Epidermal melanocyte (primary cell): Measurements from ENCODE around the gene LCN1.
A peak's percentile ranks its signal among the peaks of the same experiment; 100 is the strongest.
"Not testable (repeated sequence)": the region's sequence is repeated elsewhere in the genome, so short reads cannot be mapped to it uniquely, and the experiment has no call there.

Experiments
- DNase-seq: peaks from one replicate; pipeline ENCODE4 v3.0.0; 2011; ENCODE audit warnings: low spot score; ENCODE audit not compliant: insufficient read length

LCN1 gene

DNA sequence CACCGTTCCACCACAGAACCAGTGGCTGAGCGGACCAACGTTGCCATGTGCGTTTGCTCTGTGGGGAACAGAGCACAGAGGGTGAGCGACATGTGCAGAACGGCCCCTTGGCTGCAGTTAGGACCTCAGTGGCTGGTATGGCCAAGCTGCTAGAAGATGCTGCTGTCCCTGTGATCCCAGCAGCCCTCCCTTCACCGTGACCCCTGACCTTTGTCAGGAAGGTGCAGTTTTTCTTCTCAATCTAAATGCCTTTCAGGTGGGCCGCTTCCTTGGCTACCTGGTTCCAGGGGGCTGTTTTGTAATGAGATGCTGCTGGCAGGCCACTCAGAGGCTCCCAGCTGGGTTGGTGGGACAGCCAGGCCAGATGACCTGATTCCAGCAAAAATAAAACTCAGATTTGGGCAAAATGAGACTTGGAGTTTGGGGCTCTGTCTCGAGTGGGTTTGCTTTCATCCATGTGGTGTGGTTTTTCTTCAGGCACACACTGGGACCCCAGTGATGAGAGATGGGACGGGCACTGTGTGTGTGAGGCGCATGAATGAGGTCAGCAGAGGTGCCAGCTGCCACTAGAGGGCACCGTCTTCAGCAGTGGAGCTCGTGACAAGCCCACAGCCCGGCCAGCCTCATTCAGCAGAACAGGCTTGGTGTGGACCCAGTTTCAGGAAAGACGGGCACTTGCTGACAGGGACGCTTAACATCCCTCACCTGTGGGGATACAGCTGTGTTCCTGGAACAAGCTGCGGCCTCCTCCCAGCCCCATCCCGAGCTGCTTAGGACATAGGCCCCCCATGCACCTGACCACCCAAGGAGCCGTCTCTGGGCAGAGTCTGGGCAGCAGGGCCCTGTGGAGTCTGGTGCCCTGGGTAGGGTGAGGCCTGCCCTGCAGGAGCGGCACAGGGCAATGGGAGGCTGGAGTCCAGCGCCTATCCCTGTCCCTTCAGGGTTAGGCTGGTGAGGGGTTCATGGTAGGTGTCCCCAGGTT lies 16.7 kb upstream of the LCN1 start:
- peak; percentile 68 for DNase-seq

DNA sequence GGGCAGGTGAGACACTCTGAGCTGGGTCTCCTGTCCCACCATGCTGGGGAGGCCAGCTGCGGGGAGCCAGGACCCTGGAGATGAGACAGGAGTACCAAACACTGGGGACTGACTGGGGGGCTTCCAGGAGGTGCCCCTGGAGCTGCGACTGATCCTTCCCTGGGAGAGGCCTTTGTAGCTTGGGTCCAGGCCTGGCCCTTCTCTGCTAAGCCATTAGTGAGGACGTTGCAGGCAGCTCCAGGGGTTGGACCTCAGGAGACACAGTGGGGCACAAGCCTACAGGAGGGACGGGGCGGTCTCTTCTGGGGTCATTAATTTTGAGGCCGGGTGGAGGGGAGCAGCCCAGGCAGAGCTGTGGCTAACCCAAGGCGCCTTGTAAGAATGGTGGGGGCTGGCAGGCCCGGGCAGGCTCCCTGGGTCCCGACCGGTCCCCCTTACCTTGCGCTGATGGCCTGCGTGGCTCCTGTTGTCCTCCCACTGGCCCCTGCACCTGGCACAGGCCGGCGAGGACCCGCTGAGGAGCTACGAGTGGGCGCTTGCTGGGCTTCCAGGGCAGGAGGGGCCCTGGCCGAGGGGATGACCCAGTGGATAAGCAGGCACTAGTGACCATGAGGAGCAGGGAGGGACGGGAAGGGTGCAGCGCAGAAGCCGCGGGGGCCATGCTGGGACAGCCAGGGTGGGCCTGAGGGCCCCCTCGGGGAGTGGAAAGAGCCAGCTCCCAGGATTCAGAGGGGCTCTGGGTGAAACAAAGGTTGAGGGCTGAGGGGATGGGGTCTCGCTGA lies 15.6 kb upstream of the LCN1 start:
- DNase-seq, result no peak

DNA sequence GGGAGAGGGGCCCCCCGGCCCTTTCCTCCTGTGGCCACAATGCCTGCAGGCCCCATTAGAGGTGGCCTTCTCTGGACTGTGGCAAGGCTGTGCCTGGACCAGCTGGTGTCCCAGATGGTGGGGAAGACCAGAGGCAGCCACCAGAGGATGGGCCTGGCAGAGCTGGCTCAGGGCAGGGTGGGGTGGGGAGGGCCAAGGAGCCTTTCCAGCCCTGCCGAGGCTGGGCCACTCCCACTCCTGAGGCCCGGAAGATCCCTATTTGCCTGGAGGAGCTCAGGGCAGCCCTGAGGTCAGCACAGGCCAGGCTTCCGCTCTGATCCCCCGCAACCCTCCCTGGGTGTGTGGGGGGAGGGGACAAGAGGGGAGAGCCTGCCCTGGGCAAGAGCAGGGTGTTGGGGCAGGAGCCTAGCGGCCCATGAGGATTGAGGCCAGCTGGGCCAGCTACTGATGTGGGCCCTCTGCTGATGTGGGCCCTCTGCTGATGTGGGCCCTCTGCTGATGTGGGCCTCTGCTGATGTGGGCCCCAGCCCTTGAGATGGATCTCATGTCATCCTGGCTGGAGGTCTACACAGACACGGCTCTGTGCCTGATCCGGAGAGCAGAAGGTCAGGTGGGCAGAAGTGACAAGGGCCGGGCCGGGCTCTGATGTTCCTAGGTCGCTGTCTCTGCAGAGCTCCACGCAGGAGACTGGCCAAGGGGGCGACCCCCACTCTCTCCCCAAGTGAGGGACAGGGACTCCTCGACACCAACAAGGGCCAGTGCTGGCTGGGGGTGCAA lies 14.7 kb upstream of the LCN1 start:
- DNase-seq, result no peak

DNA sequence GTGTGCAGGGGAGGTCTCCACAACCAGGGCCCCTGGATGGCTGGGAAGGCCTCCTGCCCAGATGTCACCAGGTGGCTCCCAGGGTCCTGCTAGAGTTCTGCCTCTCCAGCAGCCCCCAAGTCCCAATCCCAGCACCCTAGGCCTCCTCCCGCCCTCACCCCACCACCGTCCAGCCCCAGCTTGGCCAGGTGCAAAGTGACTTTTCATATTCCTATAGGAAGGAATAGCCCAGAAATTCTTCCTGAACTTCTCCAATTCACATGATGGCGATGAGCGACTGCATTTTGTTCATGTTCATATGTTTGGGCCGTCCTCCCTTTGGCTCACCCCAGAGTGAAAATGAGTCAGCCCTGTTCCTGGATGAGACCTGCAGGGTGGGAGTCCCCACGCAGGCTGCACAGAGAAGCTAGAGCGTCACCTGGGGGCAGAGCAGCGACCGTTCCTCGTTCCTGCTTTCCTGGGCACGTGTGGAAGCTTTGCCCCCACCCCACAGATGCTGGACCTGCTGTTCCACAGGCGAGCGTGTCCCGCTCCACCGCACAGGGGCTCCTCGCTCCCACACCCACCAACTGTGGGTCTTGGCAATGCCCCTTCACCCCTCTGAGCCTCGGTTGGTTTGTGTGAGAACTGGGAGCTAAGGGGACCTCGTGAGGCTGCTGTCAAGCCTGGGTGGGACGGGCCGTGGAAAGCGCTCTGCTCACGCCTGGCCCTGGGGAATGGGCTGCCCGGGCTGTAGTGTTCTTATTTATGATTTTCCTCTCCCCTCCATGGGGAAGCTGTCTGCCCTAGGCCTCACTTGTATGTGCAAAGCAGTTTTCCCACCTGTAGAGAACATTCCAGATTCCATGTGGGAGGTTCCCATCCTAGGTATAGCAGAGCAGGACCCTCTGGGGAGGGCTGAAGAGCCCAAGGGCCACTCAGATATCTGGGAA lies 13.9 kb upstream of the LCN1 start:
- no peak for DNase-seq

DNA sequence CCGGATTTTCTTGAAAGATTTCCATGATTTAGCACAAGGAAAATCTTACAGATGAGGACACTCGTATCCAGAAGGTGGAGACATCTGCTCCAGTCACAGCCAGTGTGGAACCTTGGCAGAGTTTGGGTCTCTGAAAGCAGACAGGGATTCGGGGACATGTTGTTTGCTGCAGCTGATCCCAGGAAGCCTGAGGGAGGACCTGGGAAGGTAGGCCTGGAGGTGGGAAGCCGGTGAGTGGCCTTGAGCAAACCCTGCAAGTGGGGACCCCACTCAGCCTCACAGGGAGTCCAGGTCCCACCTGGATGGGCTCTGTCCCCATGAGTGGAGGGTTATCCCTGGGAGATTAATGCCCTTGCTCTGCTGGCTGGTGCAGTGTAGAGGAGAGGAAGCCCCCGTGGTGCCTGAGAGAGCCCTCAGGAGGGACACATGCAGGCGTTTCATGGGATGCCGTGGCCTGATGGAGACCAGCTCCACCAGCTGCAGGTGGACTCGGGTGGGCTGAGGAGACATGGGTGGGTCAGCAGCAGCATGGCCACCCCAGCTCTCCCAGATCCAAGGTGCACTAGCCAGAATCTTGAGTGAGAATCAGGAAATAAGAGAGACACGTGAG lies 12.9 kb upstream of the LCN1 start:
- DNase-seq, result no peak

DNA sequence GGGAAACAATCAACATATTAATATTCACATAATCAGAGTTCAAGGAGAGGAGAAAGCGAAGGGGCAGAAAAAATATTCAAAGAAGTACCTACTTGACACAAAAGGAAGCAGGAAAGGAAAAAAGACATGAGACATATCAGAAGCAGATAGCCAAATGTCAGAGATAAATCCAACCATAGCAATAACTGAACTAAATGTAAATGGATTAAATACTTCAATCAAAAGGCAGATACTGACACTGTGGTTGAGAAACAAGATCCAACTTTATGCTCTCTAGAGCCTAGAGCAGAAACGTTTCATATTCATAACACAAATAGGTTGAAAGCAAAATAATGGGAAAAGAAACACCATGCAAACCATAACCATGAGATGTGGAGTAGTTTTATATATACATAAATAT lies 11.8 kb upstream of the LCN1 start:
- no peak for DNase-seq

DNA sequence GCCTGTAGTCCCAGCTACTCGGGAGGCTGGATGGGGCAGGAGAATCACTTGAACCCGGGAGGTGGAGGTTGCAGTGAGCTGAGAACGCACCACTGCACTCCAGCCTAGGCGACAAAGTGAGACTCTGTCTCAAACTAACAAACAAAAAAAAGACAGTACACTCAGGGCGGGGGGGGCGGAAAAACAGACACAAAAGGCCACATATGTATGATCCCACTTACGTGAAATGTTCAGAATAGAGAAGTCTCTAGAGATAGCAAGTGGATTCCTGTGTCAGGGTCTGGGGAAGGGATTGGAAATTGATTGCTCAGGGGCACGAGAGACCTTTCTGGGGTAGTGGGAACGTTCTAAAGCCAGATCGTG lies 9.0 kb upstream of the LCN1 start:
- DNase-seq, result no peak

DNA sequence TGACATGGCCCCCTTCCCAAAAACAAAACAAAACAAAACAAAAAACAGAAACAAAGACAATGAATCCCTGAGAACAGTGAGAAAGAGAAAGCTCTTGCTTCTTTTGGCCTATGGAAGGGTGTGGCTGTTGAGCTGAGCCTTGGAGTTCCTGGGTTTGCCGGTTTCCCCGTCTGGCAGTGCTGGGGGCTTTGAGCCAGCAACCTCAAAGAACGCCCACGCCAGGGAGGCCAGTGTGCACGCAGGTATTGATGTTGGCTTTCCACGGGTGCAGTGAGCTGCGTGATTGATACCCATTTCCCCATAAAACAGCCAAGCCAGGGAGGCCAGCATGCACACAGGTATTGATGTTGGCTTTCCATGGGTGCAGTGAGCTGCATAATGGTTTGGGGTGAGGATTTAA lies 8.3 kb upstream of the LCN1 start:
- DNase-seq, result no peak

DNA sequence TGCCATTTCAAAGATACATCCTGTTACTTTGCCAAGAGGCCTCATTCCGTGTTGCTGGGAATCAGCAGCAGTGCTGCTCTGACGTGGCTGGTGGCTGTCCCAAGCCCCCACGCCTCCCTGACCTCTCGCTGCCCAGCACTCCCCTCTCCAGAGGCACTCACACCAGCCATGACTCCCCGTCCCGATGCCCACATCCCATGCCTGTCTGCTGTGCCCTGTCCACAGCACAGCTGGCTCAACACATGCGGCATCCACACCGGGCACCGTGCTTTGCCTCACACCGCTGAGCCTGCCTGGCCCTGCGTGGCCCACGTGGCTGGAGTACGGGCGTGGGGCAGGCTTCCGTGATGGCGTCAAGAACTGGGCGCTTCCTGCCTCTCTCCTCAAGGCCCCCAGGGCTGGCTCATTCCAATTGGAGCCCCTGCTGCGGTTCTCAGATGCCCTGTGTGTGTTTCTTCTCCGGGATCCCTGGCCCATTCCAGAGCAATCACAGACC lies 7.8 kb upstream of the LCN1 start:
- no peak for DNase-seq

DNA sequence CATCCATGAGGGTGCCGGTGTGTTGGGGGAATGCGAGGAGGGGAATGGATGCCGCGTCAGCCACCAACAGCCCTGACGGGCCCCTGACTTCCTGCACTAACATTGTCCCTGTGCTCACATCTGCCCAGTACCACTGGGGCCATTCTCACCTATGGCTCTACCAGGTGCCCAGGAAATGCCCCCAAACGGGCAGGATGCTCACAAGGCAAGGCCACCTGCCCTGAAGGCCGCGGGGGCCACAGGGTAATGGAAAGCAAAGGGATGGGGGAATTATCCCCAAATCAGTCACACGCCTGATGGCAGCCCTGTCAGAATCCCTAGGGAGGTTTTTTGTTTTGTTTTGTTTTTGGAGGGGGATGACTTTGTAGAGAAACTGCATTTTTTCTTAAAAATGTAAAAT lies 7.3 kb upstream of the LCN1 start:
- DNase-seq, result not testable (repeated sequence)

DNA sequence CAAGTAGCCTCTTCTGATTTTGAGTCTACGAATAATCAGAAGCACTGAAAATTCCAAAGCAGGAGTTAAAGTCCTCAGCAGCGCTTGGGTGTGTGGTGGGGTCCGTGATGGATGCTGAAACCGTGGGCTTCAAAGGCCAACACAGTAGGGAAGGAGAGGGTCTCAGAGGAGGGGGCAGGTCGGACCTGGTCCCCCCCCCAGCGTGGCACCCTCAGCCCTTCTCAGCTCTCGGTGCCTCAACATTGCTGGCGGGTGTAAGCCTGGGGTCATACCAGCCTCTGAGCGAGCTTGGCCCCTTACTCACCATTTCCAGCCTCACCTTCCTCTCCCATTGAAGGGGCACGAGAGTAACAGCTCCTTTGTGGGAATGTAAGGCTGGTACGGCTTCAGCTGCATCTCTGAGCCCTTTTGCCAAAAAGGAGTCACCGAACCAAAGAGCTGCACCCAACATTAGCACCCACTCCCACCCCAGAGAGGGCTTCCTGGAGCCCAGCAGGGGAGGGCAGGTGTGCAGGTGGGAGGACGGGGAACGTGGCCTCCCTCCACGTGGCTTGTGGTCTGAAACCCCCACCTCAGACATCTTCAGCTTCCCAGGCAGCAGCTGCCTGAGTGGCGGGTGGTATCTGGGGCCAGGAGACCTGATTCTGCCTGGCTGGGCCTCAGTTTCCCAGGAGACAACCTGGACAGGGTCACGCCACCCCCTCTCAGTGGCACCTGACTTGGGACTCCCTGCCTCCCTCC lies 6.7 kb upstream of the LCN1 start:
- DNase-seq, result no peak

DNA sequence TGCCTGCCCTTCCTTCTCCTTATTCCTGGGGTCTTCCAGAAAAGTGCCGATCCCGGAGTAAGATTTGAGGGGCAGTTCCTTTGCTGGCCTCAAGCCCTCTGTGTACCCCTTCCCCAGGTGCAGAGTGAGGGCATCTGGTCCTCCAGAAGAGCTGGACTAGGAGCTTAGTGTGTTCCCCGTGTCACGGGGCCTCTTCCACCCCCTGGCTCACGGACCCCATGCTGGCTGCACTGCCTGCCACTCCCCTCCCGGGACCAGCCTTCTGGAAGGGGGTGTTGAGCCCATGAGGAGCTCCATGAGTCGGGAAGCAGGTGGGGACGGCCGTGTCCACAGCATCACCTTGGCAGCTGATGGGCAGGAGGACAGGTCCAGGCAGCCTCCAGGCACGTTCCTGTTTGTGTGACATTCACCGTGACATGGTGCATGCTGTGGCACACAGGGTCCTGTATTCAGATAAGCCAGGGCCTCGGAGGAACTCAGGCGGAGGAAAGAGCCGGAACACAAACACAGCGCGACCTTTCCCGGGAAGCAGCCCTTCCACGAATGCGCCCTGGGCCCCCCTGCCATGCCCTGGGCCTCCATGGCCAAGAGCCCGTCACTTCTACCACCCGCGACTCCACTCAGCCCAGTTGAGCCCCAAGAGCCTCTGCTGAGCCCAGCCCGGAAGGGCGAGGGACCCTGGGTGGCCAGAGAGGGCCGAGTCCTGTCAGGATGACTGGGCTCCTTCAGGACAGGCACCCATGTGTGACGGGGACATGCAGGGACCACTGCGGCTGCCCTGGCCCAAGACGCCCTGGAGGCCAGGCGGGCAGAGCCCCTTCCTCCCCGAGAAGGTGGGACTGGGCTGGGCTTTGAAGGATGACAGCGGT lies 5.9 kb upstream of the LCN1 start:
- no peak for DNase-seq

DNA sequence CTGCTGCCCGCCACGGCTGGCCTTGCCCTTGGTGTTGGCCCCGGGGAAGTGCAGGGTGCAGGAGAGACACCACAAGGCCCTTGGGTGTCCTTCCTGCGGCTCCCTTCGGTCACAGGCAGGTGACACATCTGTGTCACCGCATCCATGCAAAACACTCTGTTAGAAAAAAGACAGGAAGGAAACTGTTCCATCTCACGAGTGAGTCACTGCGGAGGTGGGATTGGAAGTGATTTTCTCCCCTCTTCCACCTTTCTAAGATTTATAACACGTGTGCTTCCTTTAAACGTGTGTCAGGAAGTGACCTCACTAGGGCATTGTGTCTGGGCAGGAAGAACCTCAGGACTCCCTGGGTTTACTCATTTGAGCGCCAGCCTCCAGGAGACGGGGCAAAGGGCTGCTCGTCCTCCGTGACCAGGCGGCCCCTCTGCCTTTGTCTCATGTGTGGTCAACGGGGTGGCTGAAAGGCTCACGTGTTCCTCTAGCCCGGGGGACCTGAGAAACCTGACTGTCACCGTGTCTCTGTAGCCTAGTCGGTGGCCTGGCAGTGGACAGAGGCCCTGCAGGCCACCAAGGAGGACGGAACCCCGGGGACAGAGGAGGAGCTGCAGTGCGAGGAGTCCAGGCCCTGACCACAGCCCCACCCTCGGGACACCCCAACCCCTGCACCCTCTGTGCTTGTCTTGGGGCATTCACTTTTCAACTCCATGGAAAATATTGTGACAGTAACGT lies 4.9 kb upstream of the LCN1 start:
- no peak for DNase-seq

DNA sequence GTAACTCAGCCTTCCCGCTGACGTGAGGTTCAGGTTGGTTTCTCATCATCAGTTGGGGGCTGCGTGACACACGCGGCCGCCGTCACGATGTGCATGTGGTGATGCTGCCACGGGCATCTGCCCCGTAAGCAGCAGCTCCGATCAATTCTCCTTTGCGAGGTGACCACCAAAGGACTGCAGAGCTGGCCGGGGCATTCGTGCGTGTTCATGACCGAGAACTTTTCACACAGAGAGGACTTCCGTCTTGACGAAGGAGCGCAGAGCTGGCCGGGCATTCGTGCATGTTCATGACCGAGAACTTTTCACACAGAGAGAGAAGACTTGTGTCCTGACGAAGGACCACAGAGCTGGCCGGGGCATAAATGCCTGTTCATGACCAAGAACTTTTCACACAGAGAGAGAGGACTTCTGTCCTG lies 3.8 kb upstream of the LCN1 start:
- no peak for DNase-seq

DNA sequence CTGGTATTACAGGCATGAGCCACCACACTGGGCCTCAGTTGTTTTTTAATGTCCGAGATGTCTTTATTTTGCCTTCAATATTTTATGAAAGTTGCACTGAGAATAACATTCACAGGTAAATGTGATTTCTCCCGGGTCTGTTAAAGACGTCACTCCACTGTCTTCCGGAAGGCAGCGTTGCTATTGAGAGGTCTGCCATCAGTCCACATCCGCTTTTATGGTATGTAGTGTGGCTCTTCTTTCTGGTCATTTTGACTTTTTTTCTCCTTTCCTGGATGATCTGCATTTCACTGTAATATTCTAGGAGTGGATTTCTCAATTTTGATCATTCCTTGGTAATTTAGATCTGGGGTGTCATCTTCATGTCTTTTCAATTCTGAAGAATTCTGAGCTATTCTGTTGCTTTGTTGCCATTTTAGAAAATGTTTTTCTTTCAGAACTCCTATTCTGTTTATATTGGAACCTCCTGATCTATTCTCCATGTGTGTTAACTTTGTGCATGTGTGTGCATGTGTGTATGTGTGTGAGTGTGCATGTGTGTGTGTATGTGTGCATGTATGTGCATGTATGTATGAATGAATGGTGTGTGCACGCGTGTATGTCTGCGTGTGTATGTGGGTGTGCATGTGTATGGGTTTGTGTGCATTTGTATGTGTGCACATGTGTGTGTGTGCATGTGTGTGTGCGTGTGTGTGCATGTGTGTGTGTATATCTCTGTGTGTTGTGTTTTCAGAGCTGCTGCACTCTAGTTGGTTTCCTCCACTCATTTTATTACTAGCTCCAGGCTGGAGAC lies 1.9 kb upstream of the LCN1 start:
- DNase-seq, result no peak

DNA sequence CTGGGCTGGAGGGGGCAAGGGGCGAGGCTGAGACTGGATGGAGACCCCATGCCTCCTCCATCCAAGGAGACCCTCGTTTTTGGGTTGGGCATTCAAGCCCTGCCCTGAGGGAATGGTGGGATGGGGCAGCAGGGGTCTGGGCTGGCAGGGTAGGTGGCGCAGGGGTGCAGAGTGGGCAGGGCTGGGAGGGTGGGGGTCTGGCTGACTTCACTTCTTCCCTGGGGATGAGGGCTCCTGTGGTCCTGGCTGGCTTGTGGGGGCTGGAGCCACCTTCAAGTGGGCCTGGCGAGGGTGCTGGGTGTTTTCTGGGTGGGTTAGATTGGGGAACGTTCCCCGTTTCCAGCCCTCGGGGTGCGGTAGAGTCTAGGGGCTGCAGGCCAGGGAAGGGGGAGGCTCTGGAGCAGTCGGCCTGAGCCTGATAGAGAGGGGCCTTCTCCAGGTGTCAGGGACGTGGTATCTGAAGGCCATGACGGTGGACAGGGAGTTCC lies 412 bp downstream of the LCN1 start:
- DNase-seq, result no peak
